ENCODE results near the gene DYSF. TPM values are rescaled to one million over a fixed set of nuclear protein-coding genes. Genes with fewer than 3 reads are reported as not detected.

Gene DYSF
- total RNA-seq, 1 experiment from 2014 or later: 5.5 TPM

- no peak overlapping the region for H2AFZ ChIP-seq (ENCODE audit: low read length)
- no peak overlapping the region for H3K14ac ChIP-seq (ENCODE audit: insufficient read depth, low read length)
- no peak overlapping the region for H3K27ac Mint-ChIP-seq
- H4K5ac ChIP-seq (ENCODE audit: insufficient read length, low read depth, low read length): no peak overlapping the region
- H3K9ac ChIP-seq (ENCODE audit: extremely low read depth, insufficient read length, low read length): no peak overlapping the region
- no peaks in the 10 kb centered on the region for H3K23me2 ChIP-seq (ENCODE audit: insufficient read length, low read depth, low read length, poor library complexity, severe bottlenecking)
- no CpG with 5 or more reads among the region's 9 CpGs for WGBS (ENCODE audit: extremely low coverage, insufficient read length, low lambda C conversion rate)
- no peak overlapping the region for H2AK5ac ChIP-seq (ENCODE audit: insufficient read length, low read length)
- H3K18ac ChIP-seq (ENCODE audit: insufficient read length, low read depth, low read length): no peak overlapping the region
- no peak overlapping the region for H3K4me2 ChIP-seq (ENCODE audit: insufficient read depth, insufficient read length, low read length)
- no peak overlapping the region for H4K91ac ChIP-seq (ENCODE audit: insufficient read length, low read depth, low read length)
- H3K4me1 Mint-ChIP-seq: peaks cover 0 to 6% of the 10 kb centered on the region in 2 experiments; a peak in 2 of 4 replicates
- no peaks in the 10 kb centered on the region for H3K27me3 ChIP-seq (ENCODE audit: insufficient read depth, low read length)
- H3K36me3 Mint-ChIP-seq (ENCODE audit: insufficient read depth in 1 of 3, low read depth in 3 of 3): no peaks in the 10 kb centered on the region; a peak in 1 of 7 replicates
- peaks cover 8% of the 10 kb centered on the region for H3K9me3 ChIP-seq (ENCODE audit: control insufficient read depth, low read depth, low read length)
- no peak overlapping the region for H3T11ph ChIP-seq (ENCODE audit: low read length)
- no peak overlapping the region for H2BK12ac ChIP-seq (ENCODE audit: insufficient read length, low read depth, low read length)
- no peak overlapping the region for H3K56ac ChIP-seq (ENCODE audit: insufficient read length, low read depth, low read length)
- H3K4ac ChIP-seq (ENCODE audit: low read depth, low read length): no peak overlapping the region
- H3K9me3 Mint-ChIP-seq: no peaks in the 10 kb centered on the region
- no peaks in the 10 kb centered on the region for H4K20me1 ChIP-seq (ENCODE audit: control insufficient read depth, insufficient read depth, insufficient read length)
- no peaks in the 10 kb centered on the region for H3K79me2 ChIP-seq (ENCODE audit: insufficient read depth, low read length)
- H3K27ac ChIP-seq (ENCODE audit: insufficient read length, low read depth, low read length): no peak overlapping the region
- no peaks in the 10 kb centered on the region for H3K27me3 Mint-ChIP-seq (ENCODE audit: low read depth)
- no peak overlapping the region for H2BK5ac ChIP-seq (ENCODE audit: insufficient read length, low read length)
- H4K8ac ChIP-seq (replicated peaks; ENCODE audit: insufficient read length, low read depth, low read length): no peak overlapping the region
- H3K4me1 ChIP-seq (ENCODE audit: insufficient read depth, low read length): no peaks in the 10 kb centered on the region
- H2BK20ac ChIP-seq (ENCODE audit: low read depth, low read length, poor library complexity, severe bottlenecking): no peak overlapping the region
- no peak for DNase-seq
- H3K4me3 Mint-ChIP-seq: no peak overlapping the region
- no peak for TF ChIP-seq CTCF (conservative IDR thresholded peaks at IDR 0.05)
- H2BK120ac ChIP-seq (ENCODE audit: low read depth, low read length, poor library complexity, severe bottlenecking): no peak overlapping the region
- H2BK15ac ChIP-seq (ENCODE audit: low read depth, low read length): no peak overlapping the region
- H3K23ac ChIP-seq (ENCODE audit: insufficient read length, low read depth, low read length): no peak overlapping the region
- no peaks in the 10 kb centered on the region for H3K79me1 ChIP-seq (ENCODE audit: insufficient read depth, low read depth, low read length, poor library complexity, severe bottlenecking)
These were observed 113.0 kb downstream of the DYSF start for GRCh38 chr2:71566372-71566771.

Data from H9 (cell line).